Measurements from ENCODE around the gene CCNT1. TPM values are rescaled to one million over a fixed set of nuclear protein-coding genes. Genes with fewer than 3 reads are reported as not detected.

The CCNT1 gene
- total RNA-seq, 1 donor from 2014 or later = 28.9 TPM

GRCh38 chr12:48681399-48681709, 35.2 kb downstream of the CCNT1 start:
- no peak for DNase-seq (ENCODE audit: low spot score)
- H3K9me3 Mint-ChIP-seq (ENCODE audit: low read depth) = no peaks in the 10 kb centered on the region

DNA sequence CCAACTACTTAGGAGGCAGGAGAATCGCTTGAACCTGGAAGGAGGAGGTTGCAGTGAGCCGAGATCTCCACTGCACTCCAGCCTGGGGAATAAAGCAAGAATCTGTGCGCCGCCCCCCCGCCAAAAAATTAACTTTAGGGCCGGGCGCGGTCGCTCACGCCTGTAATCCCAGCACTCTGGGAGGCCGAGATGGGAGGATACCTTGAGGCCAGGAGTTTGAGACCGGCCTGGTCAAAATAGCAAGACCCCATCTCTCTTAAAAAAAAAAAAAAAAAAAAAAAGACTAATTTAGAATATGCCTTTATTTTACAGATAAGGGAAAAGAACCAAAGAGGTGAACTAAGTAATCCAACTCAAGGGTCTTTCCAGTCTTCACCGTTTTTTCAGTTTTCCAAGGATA, 35.6 kb downstream of the CCNT1 start:
- no peak for DNase-seq (ENCODE audit: low spot score)
- TF ChIP-seq CTCF (IDR thresholded peaks at IDR 0.05) = no peak
- Mint-ChIP-seq H3K36me3 (ENCODE audit: low read depth) (peaks cover 17% of the 10 kb centered on the region), H3K4me1 (ENCODE audit: low read depth) (peaks cover 42% of the 10 kb centered on the region), H3K4me3 (ENCODE audit: unreplicated experiment) (peak overlapping the region; percentile 97), H3K27me3 (ENCODE audit: low read depth) (no peaks in the 10 kb centered on the region), H3K9me3 (ENCODE audit: low read depth) (no peaks in the 10 kb centered on the region), H3K27ac (ENCODE audit: unreplicated experiment) (peak overlapping the region; percentile 98)

More at GRCh38 chr12:48681399-48681709, 35.2 kb downstream of the CCNT1 start:
- H3K27me3 Mint-ChIP-seq (ENCODE audit: low read depth) = no peaks in the 10 kb centered on the region
- peak overlapping the region; percentile 98 for H3K27ac Mint-ChIP-seq (ENCODE audit: unreplicated experiment)
- TF ChIP-seq CTCF (IDR thresholded peaks at IDR 0.05) = no peak
- peaks cover 16% of the 10 kb centered on the region for H3K36me3 Mint-ChIP-seq (ENCODE audit: low read depth)
- H3K4me3 Mint-ChIP-seq (ENCODE audit: unreplicated experiment) = peak overlapping the region; percentile 97
- H3K4me1 Mint-ChIP-seq (ENCODE audit: low read depth) = peaks cover 42% of the 10 kb centered on the region

DNA sequence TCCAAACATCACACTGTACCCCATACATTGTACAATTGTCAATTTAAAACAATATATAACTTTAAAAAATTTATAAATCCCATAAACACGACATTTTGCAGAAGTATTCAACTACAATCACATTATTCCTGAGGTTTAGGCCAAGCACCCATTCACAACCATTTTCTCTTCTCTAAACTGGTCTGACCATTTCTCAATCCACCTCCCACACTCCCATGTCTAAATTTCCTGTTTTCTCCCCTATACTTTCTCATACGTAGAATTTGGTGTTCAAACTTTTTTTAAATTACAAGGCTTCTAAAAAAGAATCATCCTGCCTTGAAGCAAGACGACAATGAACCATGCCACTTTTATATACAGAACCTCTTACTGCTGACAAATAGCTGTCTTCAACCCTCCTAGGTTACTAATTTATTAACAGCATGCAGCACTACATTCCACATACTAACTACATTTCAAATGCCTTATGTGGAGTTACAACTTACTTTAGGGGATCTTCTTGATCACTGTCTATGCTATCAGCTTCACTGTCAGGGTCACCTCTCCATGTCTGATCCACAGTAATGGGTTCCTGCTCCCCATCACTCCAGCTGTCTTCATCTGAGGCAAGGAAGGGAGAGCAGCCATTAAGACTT, 37.8 kb downstream of the CCNT1 start:
- no peak for TF ChIP-seq CTCF (IDR thresholded peaks at IDR 0.05)
- DNase-seq (ENCODE audit: low spot score) = no peak
- Mint-ChIP-seq H3K36me3 (ENCODE audit: low read depth) (peaks cover 17% of the 10 kb centered on the region), H3K4me1 (ENCODE audit: low read depth) (peaks cover 42% of the 10 kb centered on the region), H3K27ac (ENCODE audit: unreplicated experiment) (peak overlapping the region; percentile 67), H3K27me3 (ENCODE audit: low read depth) (no peaks in the 10 kb centered on the region), H3K9me3 (ENCODE audit: low read depth) (no peaks in the 10 kb centered on the region), H3K4me3 (ENCODE audit: unreplicated experiment) (peak overlapping the region; percentile 54)

GRCh38 chr12:48671231-48671856, 45.2 kb downstream of the CCNT1 start:
- Mint-ChIP-seq H3K4me3 (ENCODE audit: unreplicated experiment) (no peak overlapping the region), H3K36me3 (ENCODE audit: low read depth) (peaks cover 26% of the 10 kb centered on the region), H3K27ac (ENCODE audit: unreplicated experiment) (peak overlapping the region; percentile 66), H3K9me3 (ENCODE audit: low read depth) (no peaks in the 10 kb centered on the region), H3K4me1 (ENCODE audit: low read depth) (peaks cover 7% of the 10 kb centered on the region), H3K27me3 (ENCODE audit: low read depth) (no peaks in the 10 kb centered on the region)
- no peak for DNase-seq (ENCODE audit: low spot score)
- no peak for TF ChIP-seq CTCF (IDR thresholded peaks at IDR 0.05)

- H3K27me3 Mint-ChIP-seq (ENCODE audit: low read depth) = no peaks in the 10 kb centered on the region
- no peak for DNase-seq (ENCODE audit: low spot score)
- no peak overlapping the region for H3K27ac Mint-ChIP-seq (ENCODE audit: unreplicated experiment)
- peaks cover 7% of the 10 kb centered on the region for H3K4me1 Mint-ChIP-seq (ENCODE audit: low read depth)
- no peak overlapping the region for H3K4me3 Mint-ChIP-seq (ENCODE audit: unreplicated experiment)
- no peaks in the 10 kb centered on the region for H3K9me3 Mint-ChIP-seq (ENCODE audit: low read depth)
- peaks cover 27% of the 10 kb centered on the region for H3K36me3 Mint-ChIP-seq (ENCODE audit: low read depth)
- no peak for TF ChIP-seq CTCF (IDR thresholded peaks at IDR 0.05)
Observed at GRCh38 chr12:48668996-48669395, 47.5 kb downstream of the CCNT1 start.

All from chondrocyte (in vitro differentiated cells).